Esophagus muscularis mucosa (tissue), 4 donors: ENCODE data around the gene TTC39B. TPM values are rescaled to one million over a fixed set of nuclear protein-coding genes. Genes with fewer than 3 reads are reported as not detected.
A peak's percentile ranks its signal among the peaks of the same experiment; 100 is the strongest.

Experiments
- DNase-seq: peaks from one replicate; pipeline ENCODE4 v3.0.0-alpha.2; 2017; ENCODE audit errors: extremely low spot score
- H3K27ac ChIP-seq, 4 donors: fragments of 200-600 bp; sonication (generic); replicated peaks in 1 of 4; 1 replicate in 3 of 4; 2 replicates in 1 of 4; pipeline ENCODE4 v1.5.1; 2016 to 2019; ENCODE audit warnings: mild to moderate bottlenecking in 1 of 4
- H3K27me3 ChIP-seq, 4 donors: fragments of 200-600 bp; sonication (generic); one replicate each; pipeline versions ENCODE4 v1.5.1 to v1.6.0; 2016 to 2019
- H3K36me3 ChIP-seq, 4 donors: fragments of 200-600 bp; sonication (generic); one replicate each; pipeline ENCODE4 v1.5.1; 2016 to 2019
- H3K4me1 ChIP-seq, 4 donors: fragments of 200-600 bp; sonication (generic); one replicate each; pipeline ENCODE4 v1.5.1; 2016 to 2019
- H3K4me3 ChIP-seq, 4 donors: fragments of 200-600 bp; sonication (generic); 1 replicate in 2 of 4; 2 replicates in 2 of 4; pipeline ENCODE4 v1.5.1; 2016 to 2019; ENCODE audit warnings: mild to moderate bottlenecking in 4 of 4, moderate library complexity in 1 of 4
- H3K9me3 ChIP-seq, 4 donors: fragments of 200-600 bp; sonication (generic); 1 replicate in 3 of 4; 2 replicates in 1 of 4; pipeline ENCODE4 v1.5.1; 2016 to 2019
- EP300 ChIP-seq: sonication (generic); formaldehyde crosslinking; IDR thresholded peaks from one replicate; pipeline ENCODE4 v1.6.1; 2017; ENCODE audit warnings: antibody characterized with exemption
- POLR2A ChIP-seq: fragments of 450-650 bp; IDR thresholded peaks from one replicate; pipeline ENCODE4 v1.6.1; 2017; ENCODE audit warnings: antibody characterized with exemption, moderate library complexity, mild to moderate bottlenecking, low read depth
- POLR2AphosphoS5 ChIP-seq, 2 donors: sonication (generic); formaldehyde crosslinking; IDR thresholded peaks; one replicate each; pipeline ENCODE4 v1.6.1; 2017; ENCODE audit warnings: antibody characterized with exemption in 2 of 2
- WGBS: methylation state at CpG from one replicate; pipeline ENCODE4 v1.1.5; 2018; 5-methylcytosine and 5-hydroxymethylcytosine counted together
- intact Hi-C: fragments of 100-400 bp; cut with DNase I; formaldehyde crosslinking; loops from one replicate; pipeline ENCODE4 v1.15.1; 2023
- total RNA-seq, 4 donors: library from RNA; depleted of rRNA; stranded (reverse); fragments of >200 nt; gene quantifications; one replicate each; pipeline versions ENCODE4 v1.1.0 to v1.2.1, GENCODE V29; 2016
- TF ChIP-seq, protein P1 (sequence below), 3 experiments: fragments of 200-600 bp in 2 of 3; fragments of 450-650 bp in 1 of 3; sonication (generic) in 2 of 3; IDR thresholded peaks; one replicate each; pipeline ENCODE4 v1.5.1; 2017 to 2019; ENCODE audit warnings: antibody characterized with exemption in 3 of 3, mild to moderate bottlenecking in 2 of 3, moderate library complexity in 1 of 3

The TTC39B gene
- total RNA-seq, 4 donors from 2014 or later: 8.3 to 13.4 (median 10.9) TPM

GRCh38 chr9:15156241-15156640 is 150.8 kb downstream of the TTC39B start:
- DNase-seq: no peak
- Histone ChIP-seq H3K4me1 (peaks cover 17 to 44% (median 41%) of the 10 kb centered on the region in 4 donors), H3K36me3 (no peaks in the 10 kb centered on the region), H3K9me3 (no peaks in the 10 kb centered on the region), H3K27me3 (no peaks in the 10 kb centered on the region), H3K4me3 (no peak overlapping the region), H3K27ac (peak overlapping the region; percentile 50 to 71 (median 58))
- intact Hi-C loops: no loop called here
- no peak for TF ChIP-seq POLR2A
- no peak for TF ChIP-seq POLR2AphosphoS5 (IDR thresholded peaks at IDR 0.05)
- no peak for TF ChIP-seq EP300
- TF ChIP-seq, protein P1, sequence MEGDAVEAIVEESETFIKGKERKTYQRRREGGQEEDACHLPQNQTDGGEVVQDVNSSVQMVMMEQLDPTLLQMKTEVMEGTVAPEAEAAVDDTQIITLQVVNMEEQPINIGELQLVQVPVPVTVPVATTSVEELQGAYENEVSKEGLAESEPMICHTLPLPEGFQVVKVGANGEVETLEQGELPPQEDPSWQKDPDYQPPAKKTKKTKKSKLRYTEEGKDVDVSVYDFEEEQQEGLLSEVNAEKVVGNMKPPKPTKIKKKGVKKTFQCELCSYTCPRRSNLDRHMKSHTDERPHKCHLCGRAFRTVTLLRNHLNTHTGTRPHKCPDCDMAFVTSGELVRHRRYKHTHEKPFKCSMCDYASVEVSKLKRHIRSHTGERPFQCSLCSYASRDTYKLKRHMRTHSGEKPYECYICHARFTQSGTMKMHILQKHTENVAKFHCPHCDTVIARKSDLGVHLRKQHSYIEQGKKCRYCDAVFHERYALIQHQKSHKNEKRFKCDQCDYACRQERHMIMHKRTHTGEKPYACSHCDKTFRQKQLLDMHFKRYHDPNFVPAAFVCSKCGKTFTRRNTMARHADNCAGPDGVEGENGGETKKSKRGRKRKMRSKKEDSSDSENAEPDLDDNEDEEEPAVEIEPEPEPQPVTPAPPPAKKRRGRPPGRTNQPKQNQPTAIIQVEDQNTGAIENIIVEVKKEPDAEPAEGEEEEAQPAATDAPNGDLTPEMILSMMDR (IDR thresholded peaks at IDR 0.05): no peak

DNA sequence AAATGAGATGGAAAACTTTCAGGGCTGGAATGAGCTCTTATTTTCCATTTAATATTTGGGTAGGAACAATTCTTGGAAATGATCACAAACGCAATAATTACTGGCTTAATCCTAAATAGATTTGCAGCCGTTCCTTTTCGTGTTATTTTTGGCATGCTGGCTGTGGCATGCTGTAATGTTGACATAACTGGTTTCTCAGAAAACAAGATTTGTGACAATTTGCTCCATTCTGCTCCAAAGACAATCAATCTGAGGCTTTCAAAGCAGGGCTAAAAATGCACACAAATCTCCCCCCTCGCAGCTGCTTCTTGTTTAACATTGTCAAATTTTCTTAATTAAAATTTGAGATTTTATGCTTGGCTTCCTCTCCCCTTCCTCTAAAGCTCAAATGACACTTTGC is 151.2 kb downstream of the TTC39B start:
- 7% methylated on average over 4 of the region's 4 CpGs for WGBS
- Histone ChIP-seq H3K27me3 (no peaks in the 10 kb centered on the region), H3K4me3 (no peak overlapping the region), H3K9me3 (no peaks in the 10 kb centered on the region), H3K27ac (peak overlapping the region; percentile 50 to 71 (median 58)), H3K36me3 (no peaks in the 10 kb centered on the region), H3K4me1 (peaks cover 17 to 44% (median 41%) of the 10 kb centered on the region in 4 donors)
- TF ChIP-seq POLR2A: no peak
- TF ChIP-seq POLR2AphosphoS5 (IDR thresholded peaks at IDR 0.05): peak; percentile 15 to 52
- TF ChIP-seq, protein P1 (IDR thresholded peaks at IDR 0.05): no peak
- peak; percentile 32 for TF ChIP-seq EP300
- DNase-seq: no peak
- intact Hi-C loops: no loop called here

DNA sequence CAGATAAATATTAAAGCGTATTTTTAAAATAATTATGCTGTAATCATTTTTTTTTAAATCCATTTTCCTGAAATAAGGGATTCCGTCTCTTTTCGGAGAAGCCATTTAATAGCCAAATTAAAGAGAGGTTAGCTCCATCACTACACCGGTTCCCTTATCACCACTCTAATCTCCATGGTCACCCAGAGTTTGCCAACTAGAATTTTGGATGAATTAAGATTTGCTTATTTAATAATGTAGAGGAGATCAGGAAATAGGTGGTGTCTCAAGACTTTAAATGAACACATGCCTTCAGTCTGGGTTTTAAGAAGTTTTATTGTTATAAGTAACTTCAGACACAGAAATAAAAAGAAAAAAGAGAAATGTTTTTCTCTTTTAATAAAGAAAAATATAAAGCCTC is 151.7 kb downstream of the TTC39B start:
- Histone ChIP-seq H3K27me3 (no peaks in the 10 kb centered on the region), H3K9me3 (no peaks in the 10 kb centered on the region), H3K27ac (peak overlapping the region; percentile 50 to 71 (median 58)), H3K36me3 (no peaks in the 10 kb centered on the region), H3K4me3 (no peak overlapping the region), H3K4me1 (peaks cover 17 to 44% (median 41%) of the 10 kb centered on the region in 4 donors)
- DNase-seq: no peak
- TF ChIP-seq POLR2AphosphoS5 (IDR thresholded peaks at IDR 0.05): no peak
- TF ChIP-seq, protein P1 (IDR thresholded peaks at IDR 0.05): no peak
- TF ChIP-seq EP300: no peak
- TF ChIP-seq POLR2A: no peak
- intact Hi-C loops: no loop called here
- 31% methylated on average over 4 of the region's 4 CpGs for WGBS

- WGBS: 49% methylated on average over 4 of the region's 4 CpGs
- H3K27me3 ChIP-seq: no peaks in the 10 kb centered on the region
- intact Hi-C loops: no loop called here
- H3K27ac ChIP-seq: peak overlapping the region; percentile 50 to 71 (median 58)
- no peaks in the 10 kb centered on the region for H3K36me3 ChIP-seq
- no peak for DNase-seq
- H3K4me1 ChIP-seq: peaks cover 17 to 45% (median 42%) of the 10 kb centered on the region in 4 donors
- TF ChIP-seq POLR2AphosphoS5 (IDR thresholded peaks at IDR 0.05): no peak
- TF ChIP-seq EP300: no peak
- no peak for TF ChIP-seq POLR2A
- TF ChIP-seq, protein P1 (IDR thresholded peaks at IDR 0.05): no peak
- H3K9me3 ChIP-seq: no peaks in the 10 kb centered on the region
- H3K4me3 ChIP-seq: no peak overlapping the region
Measured at GRCh38 chr9:15154677-15155076, 152.3 kb downstream of the TTC39B start.

- DNase-seq: no peak
- no peaks in the 10 kb centered on the region for H3K36me3 ChIP-seq
- intact Hi-C loops: no loop called here
- TF ChIP-seq EP300 (no peak), POLR2A (no peak), POLR2AphosphoS5 (IDR thresholded peaks at IDR 0.05) (no peak)
- TF ChIP-seq, protein P1 (IDR thresholded peaks at IDR 0.05): no peak
- H3K4me1 ChIP-seq: peaks cover 17 to 52% (median 42%) of the 10 kb centered on the region in 4 donors
- H3K9me3 ChIP-seq: no peaks in the 10 kb centered on the region
- H3K27ac ChIP-seq: peak overlapping the region in 2 of 4 donors; percentile 50 to 71
- no peak overlapping the region for H3K4me3 ChIP-seq
- 74% methylated on average over 3 of the region's 3 CpGs for WGBS
- no peaks in the 10 kb centered on the region for H3K27me3 ChIP-seq
Measured at GRCh38 chr9:15153961-15154360, 153.1 kb downstream of the TTC39B start.
